ENCODE results near the gene KDM3A.

KDM3A gene

GRCh38 chr2:86441882-86442641 lies 891 bp downstream of the KDM3A start:
- peak overlapping the region; percentile 89 for H3K4me3 Mint-ChIP-seq
- intact Hi-C loops (cut with micrococcal nuclease), result loop anchor here (2.0 to 5.0 kb wide), 3 partner anchors 45 to 245 kb away; partner anchors contain the start of genes IMMT, MRPL35 and RNF103
- H3K36me3 Mint-ChIP-seq (ENCODE audit: low read depth), result peaks cover 72% of the 10 kb centered on the region
- peaks cover 30% of the 10 kb centered on the region for H3K9me3 Mint-ChIP-seq
- peaks cover 43% of the 10 kb centered on the region for H3K4me1 Mint-ChIP-seq (ENCODE audit: low read depth)
- H3K27me3 Mint-ChIP-seq, result no peaks in the 10 kb centered on the region
- H3K27ac Mint-ChIP-seq, result peak overlapping the region; percentile 99

DNA sequence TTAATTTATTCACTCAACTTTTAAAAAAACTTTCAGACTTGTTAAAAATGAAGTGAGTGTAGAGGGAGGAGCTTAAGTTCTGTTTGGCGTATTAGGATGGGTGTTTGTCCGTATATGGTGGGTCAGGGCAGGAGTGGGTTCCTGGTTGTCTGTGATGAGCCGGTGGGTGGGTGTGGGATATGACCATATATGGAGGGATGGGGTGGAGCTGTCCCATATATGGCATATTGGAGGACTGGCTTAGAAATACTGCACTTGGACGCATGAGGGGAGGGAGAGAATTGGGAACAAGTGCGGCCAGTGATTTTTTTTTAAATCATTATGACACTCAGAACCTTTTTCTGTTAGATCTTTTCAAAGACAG lies 1.5 kb downstream of the KDM3A start:
- H3K4me1 Mint-ChIP-seq (ENCODE audit: low read depth), result peaks cover 46% of the 10 kb centered on the region
- peaks cover 77% of the 10 kb centered on the region for H3K36me3 Mint-ChIP-seq (ENCODE audit: low read depth)
- H3K27ac Mint-ChIP-seq, result peak overlapping the region; percentile 99
- intact Hi-C loops (cut with micrococcal nuclease), result loop anchor here (5.0 kb wide), 2 partner anchors 45 to 245 kb away; partner anchors contain the start of genes IMMT and MRPL35
- H3K27me3 Mint-ChIP-seq, result no peaks in the 10 kb centered on the region
- peak overlapping the region; percentile 89 for H3K4me3 Mint-ChIP-seq
- peaks cover 24% of the 10 kb centered on the region for H3K9me3 Mint-ChIP-seq

DNA sequence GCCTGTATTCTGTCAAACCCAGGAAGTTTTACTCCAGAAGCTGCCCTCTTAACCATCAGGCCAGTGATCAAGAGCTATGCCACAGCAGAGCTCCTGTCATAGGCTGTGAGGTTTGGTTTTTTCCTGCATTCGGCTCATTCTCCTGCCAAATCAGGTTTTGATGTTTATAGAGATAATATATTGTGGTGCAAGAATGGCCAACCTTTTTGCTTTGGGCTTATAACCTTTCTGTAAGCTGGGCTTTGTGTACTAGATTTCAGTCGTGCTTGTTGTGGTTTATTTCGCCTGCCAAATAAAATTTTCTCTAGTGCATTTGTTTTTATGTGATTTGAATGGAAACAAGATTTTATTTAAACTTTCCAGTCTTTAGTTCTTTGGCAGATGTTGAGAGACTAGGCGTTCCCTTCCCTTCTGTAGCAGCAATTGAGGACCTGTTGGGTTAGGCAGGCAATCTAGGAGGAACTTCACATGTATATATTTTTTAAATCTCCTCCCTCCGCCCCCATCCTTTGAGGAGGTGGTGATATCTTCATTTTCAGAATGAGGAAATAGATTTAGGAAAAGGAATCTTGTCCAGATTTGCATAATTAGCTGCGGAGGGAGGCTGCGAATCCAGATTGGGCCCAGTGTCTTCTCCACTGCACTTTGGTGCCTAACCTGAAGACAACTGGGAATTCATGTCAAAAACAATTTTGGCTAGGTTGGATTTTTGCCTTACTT lies 2.6 kb downstream of the KDM3A start:
- Mint-ChIP-seq H3K9me3 (peaks cover 14% of the 10 kb centered on the region), H3K27me3 (no peaks in the 10 kb centered on the region), H3K27ac (peak overlapping the region; percentile 99), H3K36me3 (ENCODE audit: low read depth) (peaks cover 89% of the 10 kb centered on the region), H3K4me1 (ENCODE audit: low read depth) (peaks cover 58% of the 10 kb centered on the region), H3K4me3 (peak overlapping the region; percentile 89)
- intact Hi-C loops (cut with micrococcal nuclease), result loop anchor here (5.0 kb wide), 2 partner anchors 46 to 246 kb away; partner anchors contain the start of genes IMMT and MRPL35

DNA sequence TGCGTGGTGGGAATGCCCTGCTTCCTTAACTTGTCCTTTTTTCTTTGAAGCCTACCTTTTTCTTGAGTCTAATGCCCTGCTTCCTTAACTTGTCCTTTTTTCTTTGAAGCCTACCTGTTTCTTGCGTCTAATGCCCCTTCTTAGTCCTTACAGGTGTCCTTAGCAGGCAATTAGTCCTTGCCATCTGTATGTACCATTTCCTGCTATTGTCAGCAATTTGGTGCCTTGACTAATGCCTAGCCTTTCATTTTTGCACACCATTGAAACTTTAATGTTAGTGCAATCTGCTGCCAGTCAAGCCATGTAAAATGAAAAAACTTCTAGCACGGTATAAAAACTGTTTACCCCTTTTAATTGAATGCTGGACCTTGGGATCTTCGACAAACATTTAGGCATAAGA lies 4.3 kb downstream of the KDM3A start:
- intact Hi-C loops (cut with micrococcal nuclease), result no loop called here
- H3K4me1 Mint-ChIP-seq (ENCODE audit: low read depth), result peaks cover 64% of the 10 kb centered on the region
- peak overlapping the region; percentile 14 for H3K4me3 Mint-ChIP-seq
- peaks cover 93% of the 10 kb centered on the region for H3K36me3 Mint-ChIP-seq (ENCODE audit: low read depth)
- H3K9me3 Mint-ChIP-seq, result peaks cover 4% of the 10 kb centered on the region
- no peaks in the 10 kb centered on the region for H3K27me3 Mint-ChIP-seq
- H3K27ac Mint-ChIP-seq, result no peak overlapping the region

DNA sequence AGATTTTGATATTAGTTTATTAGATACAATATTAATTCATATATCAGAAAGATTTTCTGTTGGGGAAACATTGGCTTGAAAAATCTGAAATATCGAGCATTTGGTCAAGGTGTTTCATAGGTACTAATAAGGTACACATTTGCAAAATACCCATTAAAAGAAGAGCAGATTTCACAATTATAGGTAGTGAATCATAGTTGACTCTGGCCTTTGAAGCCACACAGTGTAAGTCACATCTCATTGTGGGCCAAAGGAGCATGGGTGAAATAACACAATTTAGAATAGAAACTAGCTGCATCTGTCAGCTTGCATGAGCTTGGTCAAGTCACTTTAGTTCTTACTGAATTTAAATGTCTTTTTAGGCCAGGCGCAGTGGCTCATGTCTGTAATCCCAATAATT lies 4.9 kb downstream of the KDM3A start:
- Mint-ChIP-seq H3K27me3 (no peaks in the 10 kb centered on the region), H3K27ac (no peak overlapping the region), H3K9me3 (no peaks in the 10 kb centered on the region), H3K4me3 (no peak overlapping the region), H3K36me3 (ENCODE audit: low read depth) (peaks cover 93% of the 10 kb centered on the region), H3K4me1 (ENCODE audit: low read depth) (peaks cover 58% of the 10 kb centered on the region)
- intact Hi-C loops (cut with micrococcal nuclease), result no loop called here

- Mint-ChIP-seq H3K27ac (no peak overlapping the region), H3K36me3 (ENCODE audit: low read depth) (peaks cover 97% of the 10 kb centered on the region), H3K9me3 (no peaks in the 10 kb centered on the region), H3K4me1 (ENCODE audit: low read depth) (peaks cover 9% of the 10 kb centered on the region), H3K27me3 (no peaks in the 10 kb centered on the region), H3K4me3 (no peak overlapping the region)
- intact Hi-C loops (cut with micrococcal nuclease), result no loop called here
Measured at GRCh38 chr2:86453836-86454235, 12.7 kb downstream of the KDM3A start.

DNA sequence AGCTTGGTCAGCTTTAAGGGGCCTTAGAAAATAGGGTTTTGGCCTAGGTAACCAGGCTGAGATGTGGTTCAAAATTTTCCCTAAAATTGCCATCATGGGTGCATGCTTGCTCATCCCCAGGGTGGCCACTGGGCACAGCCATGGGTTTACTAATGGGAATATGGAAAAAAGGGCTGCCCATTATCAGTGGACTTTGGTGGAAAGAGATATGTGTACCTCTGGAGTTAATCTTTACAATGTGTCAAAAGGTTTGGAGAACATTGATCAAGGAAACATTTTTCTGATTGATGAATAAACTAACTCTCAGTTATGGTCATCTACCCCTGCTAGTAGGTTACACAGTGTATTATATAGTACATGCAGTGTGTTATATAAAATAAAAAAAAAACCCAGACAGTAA lies 13.1 kb downstream of the KDM3A start:
- no peak overlapping the region for H3K27ac Mint-ChIP-seq
- peaks cover 97% of the 10 kb centered on the region for H3K36me3 Mint-ChIP-seq (ENCODE audit: low read depth)
- H3K9me3 Mint-ChIP-seq, result no peaks in the 10 kb centered on the region
- peaks cover 6% of the 10 kb centered on the region for H3K4me1 Mint-ChIP-seq (ENCODE audit: low read depth)
- intact Hi-C loops (cut with micrococcal nuclease), result no loop called here
- H3K27me3 Mint-ChIP-seq, result no peaks in the 10 kb centered on the region
- H3K4me3 Mint-ChIP-seq, result no peak overlapping the region

DNA sequence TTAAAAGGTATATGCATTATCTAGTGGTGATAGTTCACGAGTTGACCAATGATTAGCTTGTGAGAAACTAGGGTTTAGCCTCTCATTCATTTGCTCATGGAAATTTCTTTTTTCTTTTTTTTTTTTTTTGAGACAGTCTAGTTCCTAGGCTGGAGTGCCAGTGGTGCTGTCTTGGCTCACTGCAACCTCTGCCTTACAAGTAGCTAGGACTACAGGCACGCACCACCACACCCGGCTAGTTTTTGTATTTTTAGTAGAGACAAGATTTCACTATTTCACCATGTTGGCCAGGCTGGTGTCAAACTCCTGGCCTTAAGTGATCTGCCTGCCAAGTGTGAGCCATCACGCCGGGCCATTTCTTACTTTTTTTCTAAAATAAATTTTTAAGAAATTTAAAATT lies 14.0 kb downstream of the KDM3A start:
- no peak overlapping the region for H3K27ac Mint-ChIP-seq
- no peaks in the 10 kb centered on the region for H3K9me3 Mint-ChIP-seq
- intact Hi-C loops (cut with micrococcal nuclease), result no loop called here
- H3K4me3 Mint-ChIP-seq, result no peak overlapping the region
- peaks cover 97% of the 10 kb centered on the region for H3K36me3 Mint-ChIP-seq (ENCODE audit: low read depth)
- H3K27me3 Mint-ChIP-seq, result no peaks in the 10 kb centered on the region
- H3K4me1 Mint-ChIP-seq (ENCODE audit: low read depth), result no peaks in the 10 kb centered on the region

- H3K27me3 Mint-ChIP-seq, result no peaks in the 10 kb centered on the region
- H3K36me3 Mint-ChIP-seq (ENCODE audit: low read depth), result peaks cover 98% of the 10 kb centered on the region
- intact Hi-C loops (cut with micrococcal nuclease), result loop anchor here (5.0 to 10.0 kb wide), 2 partner anchors 36 to 326 kb away; no protein-coding TSS in a partner anchor
- peaks cover 18% of the 10 kb centered on the region for H3K4me1 Mint-ChIP-seq (ENCODE audit: low read depth)
- H3K4me3 Mint-ChIP-seq, result no peak overlapping the region
- H3K27ac Mint-ChIP-seq, result no peak overlapping the region
- no peaks in the 10 kb centered on the region for H3K9me3 Mint-ChIP-seq
Measured at GRCh38 chr2:86461042-86461743, 20.0 kb downstream of the KDM3A start.

- Mint-ChIP-seq H3K9me3 (no peaks in the 10 kb centered on the region), H3K4me3 (no peak overlapping the region), H3K27ac (no peak overlapping the region), H3K4me1 (ENCODE audit: low read depth) (peaks cover 28% of the 10 kb centered on the region), H3K36me3 (ENCODE audit: low read depth) (peaks cover 98% of the 10 kb centered on the region), H3K27me3 (no peaks in the 10 kb centered on the region)
- intact Hi-C loops (cut with micrococcal nuclease), result loop anchor here (5.0 to 10.0 kb wide), 2 partner anchors 33 to 330 kb away; no protein-coding TSS in a partner anchor
Measured at GRCh38 chr2:86464652-86465051, 23.5 kb downstream of the KDM3A start.

GRCh38 chr2:86466306-86466705 lies 25.1 kb downstream of the KDM3A start:
- Mint-ChIP-seq H3K27me3 (no peaks in the 10 kb centered on the region), H3K36me3 (ENCODE audit: low read depth) (peaks cover 96% of the 10 kb centered on the region), H3K27ac (no peak overlapping the region), H3K4me1 (ENCODE audit: low read depth) (peaks cover 28% of the 10 kb centered on the region), H3K9me3 (no peaks in the 10 kb centered on the region), H3K4me3 (no peak overlapping the region)
- intact Hi-C loops (cut with micrococcal nuclease), result loop anchor here (10.0 kb wide), 1 partner anchor 332 kb away; no protein-coding TSS in a partner anchor

- intact Hi-C loops (cut with micrococcal nuclease), result loop anchor here (10.0 kb wide), 1 partner anchor 334 kb away; no protein-coding TSS in a partner anchor
- H3K27me3 Mint-ChIP-seq, result no peaks in the 10 kb centered on the region
Measured at GRCh38 chr2:86468162-86469033, 27.2 kb downstream of the KDM3A start.

GRCh38 chr2:86470890-86471289 lies 29.7 kb downstream of the KDM3A start:
- H3K9me3 Mint-ChIP-seq, result no peaks in the 10 kb centered on the region
- peaks cover 96% of the 10 kb centered on the region for H3K36me3 Mint-ChIP-seq (ENCODE audit: low read depth)
- no peak overlapping the region for H3K27ac Mint-ChIP-seq
- intact Hi-C loops (cut with micrococcal nuclease), result no loop called here
- peaks cover 18% of the 10 kb centered on the region for H3K4me1 Mint-ChIP-seq (ENCODE audit: low read depth)
- no peak overlapping the region for H3K4me3 Mint-ChIP-seq
- H3K27me3 Mint-ChIP-seq, result no peaks in the 10 kb centered on the region

More at GRCh38 chr2:86468162-86469033, 27.2 kb downstream of the KDM3A start:
- H3K27ac Mint-ChIP-seq, result no peak overlapping the region
- peaks cover 96% of the 10 kb centered on the region for H3K36me3 Mint-ChIP-seq (ENCODE audit: low read depth)
- H3K9me3 Mint-ChIP-seq, result no peaks in the 10 kb centered on the region
- peaks cover 27% of the 10 kb centered on the region for H3K4me1 Mint-ChIP-seq (ENCODE audit: low read depth)
- no peak overlapping the region for H3K4me3 Mint-ChIP-seq
